ENCODE results near the gene UBFD1.

UBFD1 gene

GRCh38 chr16:23566724-23567123 lies 9.2 kb downstream of the UBFD1 start:
- DNase-seq = no peak
- in situ Hi-C loops (cut with HindIII; ENCODE audit: low pct_ligation_motif_present, low sequenced_read_pairs) = no loop called here
- Histone ChIP-seq H3K36me3 (replicated peaks) (peaks cover 80% of the 10 kb centered on the region), H3K27ac (no peak overlapping the region), H3K27me3 (replicated peaks) (no peaks in the 10 kb centered on the region), H3K4me3 (ENCODE audit: low read depth, low read length) (no peak overlapping the region)
- no peak for TF ChIP-seq CTCF (IDR thresholded peaks at IDR 0.05; ENCODE audit: low read depth, low read length, missing control alignments)

- DNase-seq = no peak
- in situ Hi-C loops (cut with HindIII; ENCODE audit: low pct_ligation_motif_present, low sequenced_read_pairs) = no loop called here
- Histone ChIP-seq H3K36me3 (replicated peaks) (peaks cover 79% of the 10 kb centered on the region), H3K4me3 (ENCODE audit: low read depth, low read length) (no peak overlapping the region), H3K27ac (no peak overlapping the region), H3K27me3 (replicated peaks) (no peaks in the 10 kb centered on the region)
- no peak for TF ChIP-seq CTCF (IDR thresholded peaks at IDR 0.05; ENCODE audit: low read depth, low read length, missing control alignments)
Measured at GRCh38 chr16:23567602-23568001, 10.1 kb downstream of the UBFD1 start.

- no peak overlapping the region for H3K27ac ChIP-seq
- H3K36me3 ChIP-seq (replicated peaks) = peaks cover 70% of the 10 kb centered on the region
- TF ChIP-seq CTCF (IDR thresholded peaks at IDR 0.05; ENCODE audit: low read depth, low read length, missing control alignments) = no peak
- no peak for DNase-seq
- no peak overlapping the region for H3K4me3 ChIP-seq (ENCODE audit: low read depth, low read length)
- in situ Hi-C loops (cut with HindIII; ENCODE audit: low pct_ligation_motif_present, low sequenced_read_pairs) = no loop called here
- no peaks in the 10 kb centered on the region for H3K27me3 ChIP-seq (replicated peaks)
Measured at GRCh38 chr16:23570992-23571632, 13.6 kb downstream of the UBFD1 start.

GRCh38 chr16:23571895-23572294 lies 14.4 kb downstream of the UBFD1 start:
- in situ Hi-C loops (cut with HindIII; ENCODE audit: low pct_ligation_motif_present, low sequenced_read_pairs) = no loop called here
- Histone ChIP-seq H3K27ac (no peak overlapping the region), H3K4me3 (ENCODE audit: low read depth, low read length) (no peak overlapping the region), H3K36me3 (replicated peaks) (peaks cover 63% of the 10 kb centered on the region), H3K27me3 (replicated peaks) (no peaks in the 10 kb centered on the region)
- no peak for DNase-seq
- TF ChIP-seq CTCF (IDR thresholded peaks at IDR 0.05; ENCODE audit: low read depth, low read length, missing control alignments) = no peak

GRCh38 chr16:23572394-23572793 lies 14.9 kb downstream of the UBFD1 start:
- TF ChIP-seq CTCF (IDR thresholded peaks at IDR 0.05; ENCODE audit: low read depth, low read length, missing control alignments) = no peak
- Histone ChIP-seq H3K4me3 (ENCODE audit: low read depth, low read length) (no peak overlapping the region), H3K27me3 (replicated peaks) (no peaks in the 10 kb centered on the region), H3K36me3 (replicated peaks) (peaks cover 60% of the 10 kb centered on the region), H3K27ac (no peak overlapping the region)
- in situ Hi-C loops (cut with HindIII; ENCODE audit: low pct_ligation_motif_present, low sequenced_read_pairs) = no loop called here
- no peak for DNase-seq

- peaks cover 50% of the 10 kb centered on the region for H3K36me3 ChIP-seq (replicated peaks)
- in situ Hi-C loops (cut with HindIII; ENCODE audit: low pct_ligation_motif_present, low sequenced_read_pairs) = no loop called here
Measured at GRCh38 chr16:23573817-23574216, 16.3 kb downstream of the UBFD1 start.

More at GRCh38 chr16:23573817-23574216, 16.3 kb downstream of the UBFD1 start:
- Histone ChIP-seq H3K4me3 (ENCODE audit: low read depth, low read length) (no peak overlapping the region), H3K27me3 (replicated peaks) (no peaks in the 10 kb centered on the region), H3K27ac (no peak overlapping the region)
- TF ChIP-seq CTCF (IDR thresholded peaks at IDR 0.05; ENCODE audit: low read depth, low read length, missing control alignments) = no peak
- DNase-seq = no peak

Data from brain microvascular endothelial cell (primary cell).